ENCODE data around the gene GPC6. TPM values are rescaled to one million over a fixed set of nuclear protein-coding genes. Genes with fewer than 3 reads are reported as not detected.

GPC6 gene
- total and polyA plus RNA-seq, 10 donors = 0.22 to 9.3 (median 4.5) TPM

DNA sequence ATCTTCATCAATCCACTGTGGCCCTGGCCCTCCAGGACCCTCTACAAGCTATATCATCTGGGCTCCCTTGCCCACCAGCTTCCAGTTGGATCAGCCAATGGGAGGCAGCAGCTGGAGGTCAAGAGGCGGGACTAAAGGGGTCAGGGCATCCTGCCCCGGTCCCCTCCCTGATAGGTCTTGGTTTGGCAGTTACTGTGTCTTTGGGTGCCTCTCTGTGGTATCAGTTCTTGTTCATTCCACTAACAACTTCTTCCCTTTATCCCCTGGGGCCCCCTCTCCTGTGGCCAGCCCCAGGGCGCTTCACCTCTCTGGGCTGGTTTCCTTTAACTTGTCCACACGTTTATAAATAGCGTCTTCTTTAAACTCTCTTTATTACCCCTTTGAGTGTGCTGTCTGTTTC, 1169.3 kb downstream of the GPC6 start:
- no peak overlapping the region for H3K27ac ChIP-seq
- no peaks in the 10 kb centered on the region for H3K4me1 ChIP-seq
- WGBS, 5 donors = 55 to 76% (median 71%) methylated on average over 5 of the region's 5 CpGs
- intact Hi-C loops (cut with DNase I; ENCODE audit: low total_unique reads) = no loop called here
- no peaks in the 10 kb centered on the region for H3K36me3 ChIP-seq
- no peak for DNase-seq
- no peak overlapping the region for H3K4me3 ChIP-seq
- no peak for TF ChIP-seq POLR2A (IDR thresholded peaks at IDR 0.05)
- no peak for TF ChIP-seq POLR2AphosphoS5 (IDR thresholded peaks at IDR 0.05)
- TF ChIP-seq, protein P1, sequence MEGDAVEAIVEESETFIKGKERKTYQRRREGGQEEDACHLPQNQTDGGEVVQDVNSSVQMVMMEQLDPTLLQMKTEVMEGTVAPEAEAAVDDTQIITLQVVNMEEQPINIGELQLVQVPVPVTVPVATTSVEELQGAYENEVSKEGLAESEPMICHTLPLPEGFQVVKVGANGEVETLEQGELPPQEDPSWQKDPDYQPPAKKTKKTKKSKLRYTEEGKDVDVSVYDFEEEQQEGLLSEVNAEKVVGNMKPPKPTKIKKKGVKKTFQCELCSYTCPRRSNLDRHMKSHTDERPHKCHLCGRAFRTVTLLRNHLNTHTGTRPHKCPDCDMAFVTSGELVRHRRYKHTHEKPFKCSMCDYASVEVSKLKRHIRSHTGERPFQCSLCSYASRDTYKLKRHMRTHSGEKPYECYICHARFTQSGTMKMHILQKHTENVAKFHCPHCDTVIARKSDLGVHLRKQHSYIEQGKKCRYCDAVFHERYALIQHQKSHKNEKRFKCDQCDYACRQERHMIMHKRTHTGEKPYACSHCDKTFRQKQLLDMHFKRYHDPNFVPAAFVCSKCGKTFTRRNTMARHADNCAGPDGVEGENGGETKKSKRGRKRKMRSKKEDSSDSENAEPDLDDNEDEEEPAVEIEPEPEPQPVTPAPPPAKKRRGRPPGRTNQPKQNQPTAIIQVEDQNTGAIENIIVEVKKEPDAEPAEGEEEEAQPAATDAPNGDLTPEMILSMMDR (IDR thresholded peaks at IDR 0.05 in 8 of 11, conservative IDR thresholded peaks at IDR 0.05 in 3 of 11) = no peak
- no peaks in the 10 kb centered on the region for H3K27me3 ChIP-seq (replicated peaks in 1 of 7)
- no peaks in the 10 kb centered on the region for H3K9me3 ChIP-seq

DNA sequence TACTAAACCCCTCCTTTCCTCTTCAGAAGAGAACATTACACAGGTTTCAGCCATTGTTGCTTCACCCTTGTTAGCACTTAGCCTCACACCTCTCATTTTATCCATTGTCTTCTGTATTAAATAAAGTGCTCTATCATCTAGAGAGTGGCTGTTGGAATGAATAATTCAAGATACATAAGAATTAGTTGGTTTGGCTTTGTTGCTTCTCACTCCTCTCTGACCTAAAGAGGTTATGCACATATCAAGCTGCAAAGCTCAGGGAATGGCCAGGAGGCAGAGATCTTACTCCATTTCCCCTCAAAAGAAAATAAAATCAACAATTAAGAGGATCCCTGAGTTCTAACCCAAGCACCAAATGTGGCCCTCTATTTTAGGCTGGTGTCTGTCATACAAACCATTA, 1173.2 kb downstream of the GPC6 start:
- H3K4me3 ChIP-seq = no peak overlapping the region
- H3K27ac ChIP-seq = no peak overlapping the region
- no peaks in the 10 kb centered on the region for H3K4me1 ChIP-seq
- TF ChIP-seq POLR2A (IDR thresholded peaks at IDR 0.05) = no peak
- TF ChIP-seq, protein P1 (IDR thresholded peaks at IDR 0.05 in 8 of 11, conservative IDR thresholded peaks at IDR 0.05 in 3 of 11) = no peak
- TF ChIP-seq POLR2AphosphoS5 (IDR thresholded peaks at IDR 0.05) = no peak
- intact Hi-C loops (cut with DNase I; ENCODE audit: low total_unique reads) = no loop called here
- H3K9me3 ChIP-seq = no peaks in the 10 kb centered on the region
- H3K36me3 ChIP-seq = no peaks in the 10 kb centered on the region
- no peaks in the 10 kb centered on the region for H3K27me3 ChIP-seq (replicated peaks in 1 of 7)
- DNase-seq = no peak

DNA sequence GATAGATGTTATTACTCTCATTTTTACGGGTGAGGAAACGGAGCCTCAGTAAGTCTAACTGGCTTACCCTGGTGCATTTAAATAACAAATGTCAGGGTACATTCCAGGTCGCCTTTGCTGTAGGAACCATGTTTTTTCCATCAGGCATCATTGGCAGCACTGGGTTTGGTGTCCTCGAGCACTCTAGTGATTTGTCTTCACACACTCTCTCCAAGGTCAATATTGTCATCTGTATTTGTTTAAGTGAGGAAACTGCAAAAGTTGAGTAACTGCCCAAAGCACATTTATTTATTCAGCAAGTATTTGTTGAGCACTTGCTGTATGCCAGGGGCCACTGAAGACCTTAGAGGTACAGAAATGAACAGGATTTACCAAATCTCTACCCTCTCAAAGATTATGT, 1174.3 kb downstream of the GPC6 start:
- Histone ChIP-seq H3K4me3 (no peak overlapping the region), H3K9me3 (no peaks in the 10 kb centered on the region), H3K36me3 (no peaks in the 10 kb centered on the region), H3K4me1 (no peaks in the 10 kb centered on the region), H3K27ac (no peak overlapping the region), H3K27me3 (replicated peaks in 1 of 7) (no peaks in the 10 kb centered on the region)
- 79 to 92% (median 88%) methylated on average over 4 of the region's 4 CpGs for WGBS, 5 donors
- no peak for DNase-seq
- no peak for TF ChIP-seq POLR2AphosphoS5 (IDR thresholded peaks at IDR 0.05)
- no peak for TF ChIP-seq POLR2A (IDR thresholded peaks at IDR 0.05)
- TF ChIP-seq, protein P1 (IDR thresholded peaks at IDR 0.05 in 8 of 11, conservative IDR thresholded peaks at IDR 0.05 in 3 of 11) = no peak
- intact Hi-C loops (cut with DNase I; ENCODE audit: low total_unique reads) = no loop called here

DNA sequence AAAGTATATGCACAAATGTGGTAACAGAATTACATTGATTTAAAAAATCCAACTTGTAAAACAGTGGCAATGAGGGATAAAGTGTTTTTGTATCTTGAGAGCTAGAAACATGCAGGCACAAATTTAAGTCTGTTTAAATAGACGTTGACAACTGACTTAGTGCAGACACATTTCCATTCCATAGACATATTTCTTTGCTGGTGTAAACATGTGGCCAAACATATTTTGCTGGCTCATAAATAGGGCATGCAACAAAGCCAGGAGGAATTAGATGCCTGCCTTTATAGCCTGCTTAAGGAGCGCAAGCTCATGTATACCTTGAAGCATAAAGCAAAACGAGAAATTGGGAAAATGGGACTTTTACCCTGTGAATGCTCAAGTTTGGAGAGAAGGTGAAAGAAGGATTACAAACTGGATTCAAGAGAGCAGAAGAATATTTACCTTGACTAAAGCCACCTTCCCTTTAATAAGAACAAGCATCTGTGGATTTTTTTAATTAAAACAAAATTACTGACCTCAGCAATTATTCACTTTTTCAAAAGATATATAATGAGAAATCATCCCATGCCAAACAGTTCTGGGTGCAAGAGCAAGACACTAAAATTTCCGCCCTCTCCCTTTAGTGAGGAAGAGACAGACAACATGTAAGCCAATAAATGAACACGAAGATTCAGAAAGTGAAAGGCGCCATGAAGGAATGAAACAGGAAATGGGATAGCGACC, 1181.9 kb downstream of the GPC6 start:
- Histone ChIP-seq H3K4me3 (no peak overlapping the region), H3K27ac (no peak overlapping the region), H3K9me3 (no peaks in the 10 kb centered on the region), H3K27me3 (replicated peaks in 1 of 7) (peaks cover 0 to 23% (median 0%) of the 10 kb centered on the region in 7 donors), H3K4me1 (no peaks in the 10 kb centered on the region), H3K36me3 (no peaks in the 10 kb centered on the region)
- no peak for DNase-seq
- 74 to 93% (median 84%) methylated on average over 7 of the region's 7 CpGs for WGBS, 5 donors
- intact Hi-C loops (cut with DNase I; ENCODE audit: low total_unique reads) = no loop called here
- TF ChIP-seq, protein P1 (IDR thresholded peaks at IDR 0.05 in 8 of 11, conservative IDR thresholded peaks at IDR 0.05 in 3 of 11) = no peak
- TF ChIP-seq POLR2A (IDR thresholded peaks at IDR 0.05) = no peak
- no peak for TF ChIP-seq POLR2AphosphoS5 (IDR thresholded peaks at IDR 0.05)
